Skeletal muscle tissue (tissue), 4 donors: ENCODE data around the gene OR2T4. TPM values are rescaled to one million over a fixed set of nuclear protein-coding genes. Genes with fewer than 3 reads are reported as not detected.

Experiments used
- H3K27ac ChIP-seq: one replicate; pipeline ENCODE4 v1.7.0; 2013; ENCODE audit warnings: mild to moderate bottlenecking, low read depth, low read length, inconsistent platforms
- H3K27me3 ChIP-seq, 3 donors: one replicate each; pipeline ENCODE4 v1.7.0; 2013; ENCODE audit warnings: low read length in 3 of 3; ENCODE audit not compliant: control insufficient read depth in 3 of 3, insufficient read depth in 3 of 3
- H3K36me3 ChIP-seq, 3 donors: one replicate each; pipeline ENCODE4 v1.7.0; 2013; ENCODE audit warnings: low read length in 3 of 3; ENCODE audit not compliant: control insufficient read depth in 3 of 3, insufficient read depth in 3 of 3
- H3K4me1 ChIP-seq, 3 donors: one replicate each; pipeline ENCODE4 v1.7.0; 2013; ENCODE audit warnings: low read length in 3 of 3, mild to moderate bottlenecking in 3 of 3; ENCODE audit not compliant: control insufficient read depth in 3 of 3, insufficient read depth in 3 of 3
- H3K4me3 ChIP-seq, 3 donors: one replicate each; pipeline ENCODE4 v1.7.0; 2013; ENCODE audit warnings: low read length in 3 of 3
- H3K9ac ChIP-seq, 3 donors: one replicate each; pipeline ENCODE4 v1.7.0; 2013; ENCODE audit warnings: low read length in 3 of 3, mild to moderate bottlenecking in 3 of 3, moderate library complexity in 2 of 3, low read depth in 1 of 3
- H3K9me3 ChIP-seq, 3 donors: one replicate each; pipeline ENCODE4 v1.7.0; 2013; ENCODE audit warnings: low read length in 3 of 3; ENCODE audit not compliant: control insufficient read depth in 3 of 3
- total RNA-seq: library from RNA; depleted of rRNA; stranded (reverse); fragments of >200 nt; gene quantifications from one replicate; pipeline ENCODE4 v1.2.3, GENCODE V29; 2014
- donor health status: Osteomylitis.

Gene OR2T4
- total RNA-seq, 1 donor from 2014 or later, result not detected

- H3K9me3 ChIP-seq, result no peaks in the 10 kb centered on the region
- H3K4me1 ChIP-seq, result no peaks in the 10 kb centered on the region
- no peak overlapping the region for H3K9ac ChIP-seq
- H3K27me3 ChIP-seq, result no peaks in the 10 kb centered on the region
- H3K4me3 ChIP-seq, result no peak overlapping the region
- H3K36me3 ChIP-seq, result no peaks in the 10 kb centered on the region
- no peak overlapping the region for H3K27ac ChIP-seq
Observed at GRCh38 chr1:248376916-248377315, 15.5 kb downstream of the OR2T4 start.

- Histone ChIP-seq H3K4me3 (no peak overlapping the region), H3K4me1 (no peaks in the 10 kb centered on the region), H3K36me3 (no peaks in the 10 kb centered on the region)
Observed at GRCh38 chr1:248380854-248381253, 19.4 kb downstream of the OR2T4 start.

GRCh38 chr1:248388426-248388825 lies 27.0 kb downstream of the OR2T4 start:
- H3K9me3 ChIP-seq, result no peaks in the 10 kb centered on the region
- no peak overlapping the region for H3K27ac ChIP-seq
- no peaks in the 10 kb centered on the region for H3K27me3 ChIP-seq
- H3K9ac ChIP-seq, result no peak overlapping the region
- no peaks in the 10 kb centered on the region for H3K36me3 ChIP-seq
- H3K4me1 ChIP-seq, result no peaks in the 10 kb centered on the region
- no peak overlapping the region for H3K4me3 ChIP-seq

More at GRCh38 chr1:248380854-248381253, 19.4 kb downstream of the OR2T4 start:
- Histone ChIP-seq H3K9ac (no peak overlapping the region), H3K27ac (no peak overlapping the region), H3K9me3 (no peaks in the 10 kb centered on the region), H3K27me3 (no peaks in the 10 kb centered on the region)

- no peak overlapping the region for H3K9ac ChIP-seq
- no peaks in the 10 kb centered on the region for H3K9me3 ChIP-seq
- no peaks in the 10 kb centered on the region for H3K36me3 ChIP-seq
- no peaks in the 10 kb centered on the region for H3K4me1 ChIP-seq
- H3K27ac ChIP-seq, result no peak overlapping the region
- H3K4me3 ChIP-seq, result no peak overlapping the region
- H3K27me3 ChIP-seq, result no peaks in the 10 kb centered on the region
Observed at GRCh38 chr1:248393050-248393449, 31.6 kb downstream of the OR2T4 start.

- Histone ChIP-seq H3K4me1 (no peaks in the 10 kb centered on the region), H3K9ac (no peak within 1 kb of the TSS), H3K27ac (no peak within 1 kb of the TSS), H3K27me3 (no peaks in the 10 kb centered on the region), H3K4me3 (no peak within 1 kb of the TSS), H3K9me3 (peaks cover 0 to 2% (median 0%) of the 10 kb centered on the region in 3 donors), H3K36me3 (no peaks in the 10 kb centered on the region)
Observed at GRCh38 chr1:248402748-248403147, 41.3 kb downstream of the OR2T4 start, which contains the start of gene OR2T1. OR2T1 (plus strand) TSS chr1:248403048; CDS start chr1:248406148, 3,100 bp downstream.

- no peaks in the 10 kb centered on the region for H3K27me3 ChIP-seq
- H3K9me3 ChIP-seq, result peaks cover 0 to 2% (median 0%) of the 10 kb centered on the region in 3 donors
- H3K9ac ChIP-seq, result no peak overlapping the region
- no peaks in the 10 kb centered on the region for H3K4me1 ChIP-seq
- no peak overlapping the region for H3K27ac ChIP-seq
- no peak overlapping the region for H3K4me3 ChIP-seq
- H3K36me3 ChIP-seq, result no peaks in the 10 kb centered on the region
Observed at GRCh38 chr1:248404024-248404423, 42.6 kb downstream of the OR2T4 start.

GRCh38 chr1:248406721-248407692 lies 45.5 kb downstream of the OR2T4 start:
- Histone ChIP-seq H3K27me3 (no peaks in the 10 kb centered on the region), H3K4me3 (no peak overlapping the region), H3K4me1 (no peaks in the 10 kb centered on the region), H3K27ac (no peak overlapping the region), H3K9ac (no peak overlapping the region), H3K36me3 (no peaks in the 10 kb centered on the region), H3K9me3 (peaks cover 0 to 2% (median 0%) of the 10 kb centered on the region in 3 donors)

Other genes starting within 250 kb of the OR2T4 start
- not detected for gene OR2M5, start 216.5 kb upstream of the OR2T4 start, total RNA-seq
- not detected for gene OR2M2, start 186.8 kb upstream of the OR2T4 start, total RNA-seq
- gene OR2M3, start 164.4 kb upstream of the OR2T4 start, total RNA-seq, result not detected
- gene OR2M4, start 130.2 kb upstream of the OR2T4 start, total RNA-seq, result not detected
- gene OR2T33, start 83.7 kb upstream of the OR2T4 start, total RNA-seq, result not detected
- not detected for gene OR2T12, start 58.2 kb upstream of the OR2T4 start, total RNA-seq
- gene OR2M7, start 37.1 kb upstream of the OR2T4 start, total RNA-seq, result not detected
- gene OR14C36, start 12.9 kb upstream of the OR2T4 start, total RNA-seq, result not detected
- not detected for gene OR2T6, start 14.1 kb downstream of the OR2T4 start, total RNA-seq
- not detected for gene OR2T1, start 41.4 kb downstream of the OR2T4 start, total RNA-seq
- not detected for gene OR2T2, start 84.0 kb downstream of the OR2T4 start, total RNA-seq
- not detected for gene OR2T3, start 111.7 kb downstream of the OR2T4 start, total RNA-seq
- gene OR2T5, start 126.9 kb downstream of the OR2T4 start, total RNA-seq, result not detected
- not detected for gene OR2G6, start 146.4 kb downstream of the OR2T4 start, total RNA-seq
- gene OR2T29, start 201.1 kb downstream of the OR2T4 start, total RNA-seq, result not detected
- not detected for gene OR2T34, start 213.1 kb downstream of the OR2T4 start, total RNA-seq
- gene OR2T10, start 236.0 kb downstream of the OR2T4 start, total RNA-seq, result not detected